Stimulated activated CD4-positive, alpha-beta T cell treated with anti-CD3 and anti-CD28 coated beads, TNF-alpha, amount 100 ng/mL, for 1 hour (primary cell): ENCODE measurements around the gene PCSK5.

Source experiments
- DNase-seq, 3 donors: peaks; one replicate each; pipeline ENCODE4 v3.0.0-alpha.2; 2020; ENCODE audit warnings: low read depth in 3 of 3, low spot score in 1 of 3

PCSK5 gene

DNA sequence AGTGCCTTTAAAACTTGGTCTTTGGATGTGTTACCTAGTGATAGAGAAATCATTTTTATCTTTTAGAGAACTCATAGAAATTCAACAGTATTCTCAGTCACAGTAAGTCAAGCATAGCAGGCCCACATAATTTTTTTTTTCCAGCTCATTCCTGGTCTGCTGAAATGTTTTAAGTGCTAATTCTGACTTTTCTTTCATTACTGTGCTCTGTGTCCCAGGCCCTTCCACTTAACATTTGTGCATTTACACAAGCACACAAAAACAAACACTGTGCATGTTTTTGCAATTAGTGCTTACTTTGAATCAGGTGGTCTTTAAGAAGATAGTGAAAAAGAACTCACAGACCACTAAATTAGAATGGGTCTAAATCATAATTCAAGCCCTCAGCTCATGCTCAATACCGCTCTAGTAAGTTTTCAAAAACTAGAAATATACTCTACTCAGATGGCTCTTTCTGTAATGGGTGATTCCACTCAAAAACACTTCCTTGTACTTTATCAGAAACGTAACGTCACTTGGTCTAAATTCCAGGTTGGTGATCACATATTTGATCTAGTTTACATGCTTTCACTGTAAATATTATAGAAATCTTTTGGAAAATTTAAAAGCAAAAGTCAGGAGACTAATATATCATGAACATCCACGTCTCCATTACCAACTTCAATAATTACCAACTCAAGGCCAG lies 107.8 kb downstream of the PCSK5 start:
- DNase-seq, result no peak

GRCh38 chr9:76001459-76001858 lies 111.0 kb downstream of the PCSK5 start:
- DNase-seq, result no peak

GRCh38 chr9:76003041-76003440 lies 112.6 kb downstream of the PCSK5 start:
- no peak for DNase-seq

GRCh38 chr9:76004526-76004925 lies 114.1 kb downstream of the PCSK5 start:
- DNase-seq, result no peak

DNA sequence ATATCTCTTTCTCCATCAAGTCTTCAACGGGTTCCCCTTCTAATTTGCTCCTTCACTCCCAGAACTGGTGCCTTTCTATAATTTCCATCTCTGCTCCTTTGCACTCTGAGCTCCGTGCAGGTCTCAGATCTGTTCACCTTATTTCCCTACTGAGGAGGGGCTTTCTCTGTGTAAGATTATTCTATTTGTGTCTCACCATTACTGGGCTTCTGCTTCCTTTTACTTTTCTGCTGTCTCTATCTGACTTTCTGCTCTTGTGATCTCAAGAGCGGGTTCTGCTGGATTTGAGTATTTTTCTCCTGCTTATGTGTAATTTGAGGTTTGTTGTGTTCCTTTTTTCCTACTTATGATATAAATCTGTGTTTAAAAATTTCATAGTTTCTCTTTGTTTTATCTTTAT lies 117.5 kb downstream of the PCSK5 start:
- DNase-seq, result no peak

- DNase-seq, result no peak
Observed at GRCh38 chr9:76013809-76014208, 123.3 kb downstream of the PCSK5 start.

- DNase-seq, result no peak
Observed at GRCh38 chr9:76018235-76018634, 127.8 kb downstream of the PCSK5 start.

- no peak for DNase-seq
Observed at GRCh38 chr9:76018761-76019160, 128.3 kb downstream of the PCSK5 start.

GRCh38 chr9:76020652-76021051 lies 130.2 kb downstream of the PCSK5 start:
- no peak for DNase-seq

DNA sequence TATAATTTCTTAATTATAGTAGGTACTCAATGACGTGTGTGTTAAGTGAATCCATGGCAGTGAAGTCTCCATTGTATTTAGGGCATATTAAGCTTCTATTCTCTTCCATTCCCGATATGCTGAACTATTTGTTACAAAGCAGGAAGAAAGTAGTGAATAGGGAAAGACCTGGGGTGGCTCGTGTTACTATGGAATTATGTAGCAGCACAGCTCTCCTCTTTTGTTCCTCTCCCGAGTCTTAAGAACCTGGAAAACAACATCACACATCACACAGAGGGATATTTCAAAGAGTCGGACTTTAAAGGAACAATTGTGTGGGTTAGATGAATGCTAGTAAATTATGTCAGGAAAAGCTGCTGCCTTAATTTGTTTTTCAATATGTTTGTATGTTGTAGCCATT lies 131.8 kb downstream of the PCSK5 start:
- no peak for DNase-seq

GRCh38 chr9:76023715-76024195 lies 133.3 kb downstream of the PCSK5 start:
- no peak for DNase-seq

GRCh38 chr9:76025286-76025685 lies 134.8 kb downstream of the PCSK5 start:
- DNase-seq, result no peak

GRCh38 chr9:76026796-76027195 lies 136.3 kb downstream of the PCSK5 start:
- DNase-seq, result no peak

DNA sequence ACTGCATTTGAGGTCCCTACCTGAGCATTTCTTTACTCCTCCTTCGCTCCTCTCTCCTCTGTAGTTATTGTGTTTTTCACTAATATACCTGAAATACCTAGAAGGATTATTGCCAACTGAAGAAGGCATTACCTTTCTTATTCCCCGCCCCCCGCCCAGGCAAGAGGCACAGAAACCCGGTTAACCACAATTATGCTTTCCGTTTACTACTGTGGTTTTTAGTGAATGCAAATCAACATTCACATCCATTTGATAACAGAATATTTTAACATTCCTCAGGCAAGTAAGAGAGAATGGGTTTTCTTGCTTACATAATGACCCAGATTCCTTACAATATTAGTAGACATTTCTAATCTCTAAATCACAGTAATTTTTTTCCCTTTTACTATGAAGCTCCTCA lies 136.9 kb downstream of the PCSK5 start:
- DNase-seq, result no peak

GRCh38 chr9:76027861-76028260 lies 137.4 kb downstream of the PCSK5 start:
- no peak for DNase-seq

GRCh38 chr9:76032038-76032796 lies 141.7 kb downstream of the PCSK5 start:
- DNase-seq, result no peak

DNA sequence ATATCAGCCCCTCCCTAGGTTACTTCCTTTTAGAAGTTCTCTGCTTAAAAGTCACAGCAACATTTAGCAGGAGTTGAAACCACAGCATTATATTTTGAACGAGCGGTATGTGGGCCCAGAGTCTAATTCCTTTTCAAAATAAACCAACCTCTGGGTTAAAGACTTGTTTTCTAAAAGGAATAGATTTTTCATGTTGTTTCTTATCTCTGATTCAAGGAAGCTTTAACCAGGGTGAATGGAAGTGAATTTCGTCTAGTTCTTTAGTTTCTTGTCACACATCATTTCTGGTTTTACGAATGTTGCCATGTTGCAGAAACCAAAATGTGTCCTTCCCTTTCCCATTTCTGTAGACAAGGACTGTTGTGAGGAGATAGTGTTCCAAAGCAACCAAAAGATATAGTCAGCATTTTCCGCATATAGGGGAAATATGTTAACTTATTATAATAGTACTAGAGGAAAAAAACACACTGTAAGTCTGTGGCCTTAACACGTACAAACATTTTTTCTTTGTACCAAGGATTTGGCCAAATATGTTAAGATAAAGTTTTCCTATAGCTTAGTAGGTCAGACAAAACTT lies 142.4 kb downstream of the PCSK5 start:
- DNase-seq, result no peak

GRCh38 chr9:76034049-76034448 lies 143.6 kb downstream of the PCSK5 start:
- DNase-seq, result no peak

- no peak for DNase-seq
Observed at GRCh38 chr9:76036762-76037161, 146.3 kb downstream of the PCSK5 start.

GRCh38 chr9:76037587-76038225 lies 147.2 kb downstream of the PCSK5 start:
- no peak for DNase-seq

DNA sequence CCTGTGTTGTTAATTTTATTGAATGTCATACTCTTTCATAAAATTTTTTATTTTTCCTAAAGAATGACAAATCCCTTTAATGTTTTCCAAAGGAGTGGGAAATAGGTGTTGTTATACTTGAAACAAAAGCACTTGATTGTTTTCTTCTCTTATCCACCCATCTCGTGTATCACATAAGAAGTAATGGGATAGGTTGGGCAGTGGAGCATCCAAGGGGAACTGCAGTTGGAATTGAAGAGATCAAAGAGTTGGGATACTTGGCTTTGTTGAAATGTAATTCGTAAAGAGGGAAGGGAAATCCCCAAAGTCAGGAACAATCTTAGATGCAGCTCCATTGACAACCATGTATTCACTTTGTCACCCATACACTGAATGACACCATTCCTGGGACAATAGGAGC lies 148.0 kb downstream of the PCSK5 start:
- no peak for DNase-seq
